ENCODE measurements around the gene KTN1. TPM values are rescaled to one million over a fixed set of nuclear protein-coding genes. Genes with fewer than 3 reads are reported as not detected.

The KTN1 gene
- total RNA-seq = 80.7 TPM

DNA sequence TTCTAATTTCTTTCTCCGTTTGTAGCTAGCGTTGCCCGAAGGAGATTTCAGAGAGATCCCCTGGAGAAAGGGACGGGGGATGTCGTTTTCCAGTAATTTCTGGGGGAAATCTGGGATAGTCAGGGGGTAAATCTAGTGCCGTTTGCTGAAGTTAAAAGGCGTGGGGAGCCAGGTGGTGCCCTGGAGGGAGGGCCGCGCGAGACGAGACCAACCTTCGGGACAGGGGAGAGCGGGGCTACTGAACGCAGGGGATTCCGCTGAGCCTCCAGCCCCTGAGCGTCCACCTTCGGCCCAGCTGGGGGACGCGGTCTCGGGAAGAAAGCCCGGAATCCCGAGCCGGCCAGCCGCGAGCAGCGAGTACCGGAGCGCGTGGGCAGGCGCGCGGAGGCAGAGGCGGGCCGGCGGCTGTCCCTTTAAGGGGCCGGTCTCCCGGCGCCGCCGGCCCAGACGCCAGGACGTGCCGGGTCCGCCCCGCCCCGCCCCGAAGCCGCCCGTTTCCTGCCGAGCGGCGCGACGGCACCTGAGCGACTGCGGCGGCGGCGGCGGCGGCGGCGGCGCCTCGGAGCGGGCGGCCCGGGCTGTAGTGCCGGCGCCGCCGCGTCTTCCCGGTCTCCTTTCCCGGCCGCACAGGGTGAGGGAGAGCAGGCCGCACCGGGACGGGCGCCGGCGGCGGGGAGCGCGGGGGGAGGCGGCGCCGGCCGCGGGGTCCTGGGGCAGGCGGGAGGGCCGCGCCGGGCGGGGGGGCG, at the start of gene KTN1:
TSS of gene KTN1 (plus strand) at position 484 of the 746 bp plus-strand sequence. CDS start 31,842 bp downstream, outside the sequence.
- peak; percentile 95 for ATAC-seq

DNA sequence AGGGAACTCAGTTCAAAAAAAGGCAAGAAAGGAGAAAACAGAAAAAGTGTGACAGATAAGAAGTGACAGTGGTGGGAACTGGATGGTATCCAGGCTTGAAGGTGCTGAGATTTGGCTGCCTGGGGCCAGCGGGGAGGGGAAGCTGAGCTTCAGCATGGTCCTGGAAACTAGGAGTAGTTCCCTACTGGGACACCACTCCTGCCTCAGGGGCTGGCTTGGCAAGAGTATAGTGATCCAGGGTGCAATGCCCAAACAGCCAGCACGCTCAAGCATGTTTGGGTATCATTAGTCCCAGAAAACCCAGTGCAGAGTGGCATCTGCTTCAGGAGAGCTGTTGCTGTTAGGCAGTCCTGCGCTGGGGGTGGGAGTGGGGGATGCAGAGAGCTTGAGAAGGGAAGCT, 49.5 kb upstream of the KTN1 start:
- ATAC-seq = no peak

DNA sequence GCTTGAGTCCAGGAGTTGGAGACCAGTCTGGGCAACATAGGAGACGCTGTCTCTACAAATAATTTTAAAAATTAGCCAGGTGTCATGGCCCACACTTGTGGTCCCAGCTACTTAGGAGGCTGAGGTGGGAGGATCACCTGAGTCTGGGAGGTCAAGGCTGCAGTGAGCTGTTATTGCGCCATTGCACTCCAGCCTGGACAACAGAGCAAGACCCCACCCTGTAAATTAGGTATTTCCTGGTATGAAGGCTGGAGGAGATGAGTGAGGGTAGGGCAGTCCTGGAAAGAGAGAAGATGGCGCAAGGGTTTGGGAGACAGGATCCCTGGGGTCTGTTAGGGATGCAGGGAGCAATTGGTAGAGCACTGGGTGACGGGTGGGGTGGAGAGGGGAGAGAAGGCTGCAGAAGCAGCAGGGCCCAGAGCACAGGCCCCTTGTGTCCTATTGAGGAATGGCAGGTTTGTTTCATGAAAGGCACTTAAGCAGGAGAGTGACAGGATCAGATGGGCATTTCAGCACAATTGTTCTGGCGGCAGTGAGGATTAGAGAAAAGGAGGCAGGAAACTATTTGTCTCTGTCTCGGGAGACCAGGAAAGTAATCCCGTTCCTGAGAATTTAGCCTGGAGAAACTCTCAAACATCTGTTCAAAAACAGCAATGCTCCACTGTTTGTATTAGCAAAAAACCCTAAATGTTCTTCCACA, 47.2 kb upstream of the KTN1 start:
- no peak for ATAC-seq

- ATAC-seq = peak; percentile 89
These were observed 46.0 kb upstream of the KTN1 start for GRCh38 chr14:55533960-55534359.

DNA sequence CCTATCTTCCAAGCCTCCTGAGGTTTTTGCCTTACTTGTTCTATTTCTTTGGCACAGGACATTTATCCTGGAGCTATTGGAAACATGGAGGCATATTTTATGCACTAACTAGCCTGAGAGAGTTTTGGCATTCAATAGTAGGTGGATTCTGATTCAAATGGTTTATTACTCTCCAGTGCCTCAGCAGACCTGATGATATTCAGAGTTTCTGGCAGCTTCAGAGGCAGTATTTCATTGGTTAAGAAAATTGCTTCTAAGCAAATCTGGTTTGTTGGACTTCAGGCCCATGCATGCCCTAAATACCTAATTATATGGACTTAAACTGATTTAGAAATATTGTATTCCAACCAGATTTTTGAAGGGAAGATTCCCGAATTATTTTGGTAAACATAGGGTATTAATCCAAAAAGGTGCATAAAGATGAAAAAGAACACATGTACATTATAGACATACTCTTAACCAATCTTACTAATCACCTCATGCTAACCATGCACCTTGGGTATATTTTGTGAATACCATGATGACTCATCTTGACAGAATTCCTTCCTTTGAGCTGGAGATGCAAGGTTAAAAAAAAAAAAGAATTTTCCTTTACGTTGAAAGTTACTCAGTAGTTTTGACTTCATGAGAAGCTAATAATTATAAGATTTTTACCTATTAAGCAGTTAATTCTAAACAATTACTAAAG, 44.3 kb upstream of the KTN1 start:
- ATAC-seq = peak; percentile 56

GRCh38 chr14:55536204-55536708, 43.8 kb upstream of the KTN1 start:
- peak; percentile 46 for ATAC-seq

DNA sequence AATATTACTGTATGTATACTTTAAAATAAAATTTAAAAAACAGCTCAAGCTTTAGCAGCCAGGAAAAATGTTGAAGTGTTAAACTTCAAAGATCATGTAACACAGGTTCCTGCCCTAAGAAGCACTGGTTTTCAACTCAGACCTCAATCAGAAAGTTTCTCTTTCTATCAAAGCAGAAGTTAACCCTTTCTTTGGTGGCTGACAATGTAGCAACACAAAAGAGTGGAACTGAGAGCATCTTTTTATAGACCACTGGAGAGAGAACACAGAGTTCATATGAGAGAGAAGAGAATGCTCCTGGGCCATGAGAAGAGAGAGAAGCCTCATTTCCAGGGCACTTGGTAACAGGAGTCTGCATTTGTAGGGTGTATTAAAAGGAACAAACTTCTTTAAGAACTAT, 42.2 kb upstream of the KTN1 start:
- ATAC-seq = no peak

- no peak for ATAC-seq
These were observed 40.0 kb upstream of the KTN1 start for GRCh38 chr14:55539975-55540374.

DNA sequence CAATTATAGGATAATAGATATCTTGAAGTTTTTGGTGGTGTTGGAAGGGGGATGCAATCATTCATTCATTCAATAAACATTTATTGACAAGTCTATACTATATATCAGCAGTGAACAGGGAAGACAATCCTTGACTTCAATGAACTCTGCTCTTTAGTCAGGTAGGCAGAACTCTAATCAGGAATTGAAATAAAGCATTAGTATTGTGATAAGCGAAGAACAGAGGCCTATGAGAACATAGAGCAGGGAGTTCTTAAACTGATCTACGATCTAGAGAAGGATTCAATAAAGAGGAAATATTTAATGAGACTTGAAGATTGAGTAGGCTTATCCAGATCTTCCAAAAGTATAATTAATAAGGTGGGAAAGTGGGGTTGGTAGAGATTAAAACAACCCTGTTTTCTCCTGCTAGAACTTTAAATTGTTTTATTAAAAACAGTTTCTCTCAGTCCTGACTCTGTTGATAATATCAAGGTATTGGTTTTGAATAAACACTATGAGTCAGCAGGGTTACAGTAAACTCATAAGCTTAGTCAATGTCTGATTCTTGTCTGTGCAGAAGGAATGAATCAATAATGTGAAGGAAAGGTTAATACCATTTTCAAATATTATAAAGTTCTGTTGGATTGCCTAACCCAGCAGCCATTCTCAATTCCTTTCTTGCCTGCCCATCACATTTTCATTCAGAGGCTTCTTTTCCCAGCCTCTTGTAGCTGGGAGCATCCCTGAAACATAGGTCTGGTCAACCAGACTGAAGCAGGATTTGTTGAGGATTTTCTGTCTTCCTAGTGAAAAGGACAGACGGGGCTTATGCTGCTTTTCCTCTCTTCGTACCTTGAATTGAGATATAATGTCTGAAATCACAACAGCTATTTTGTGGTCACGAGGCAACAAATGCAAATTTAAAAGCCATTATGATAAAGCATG, 38.9 kb upstream of the KTN1 start:
- ATAC-seq = no peak

GRCh38 chr14:55545779-55546178, 34.2 kb upstream of the KTN1 start:
- no peak for ATAC-seq

- no peak for ATAC-seq
These were observed 33.7 kb upstream of the KTN1 start for GRCh38 chr14:55546212-55546874.

DNA sequence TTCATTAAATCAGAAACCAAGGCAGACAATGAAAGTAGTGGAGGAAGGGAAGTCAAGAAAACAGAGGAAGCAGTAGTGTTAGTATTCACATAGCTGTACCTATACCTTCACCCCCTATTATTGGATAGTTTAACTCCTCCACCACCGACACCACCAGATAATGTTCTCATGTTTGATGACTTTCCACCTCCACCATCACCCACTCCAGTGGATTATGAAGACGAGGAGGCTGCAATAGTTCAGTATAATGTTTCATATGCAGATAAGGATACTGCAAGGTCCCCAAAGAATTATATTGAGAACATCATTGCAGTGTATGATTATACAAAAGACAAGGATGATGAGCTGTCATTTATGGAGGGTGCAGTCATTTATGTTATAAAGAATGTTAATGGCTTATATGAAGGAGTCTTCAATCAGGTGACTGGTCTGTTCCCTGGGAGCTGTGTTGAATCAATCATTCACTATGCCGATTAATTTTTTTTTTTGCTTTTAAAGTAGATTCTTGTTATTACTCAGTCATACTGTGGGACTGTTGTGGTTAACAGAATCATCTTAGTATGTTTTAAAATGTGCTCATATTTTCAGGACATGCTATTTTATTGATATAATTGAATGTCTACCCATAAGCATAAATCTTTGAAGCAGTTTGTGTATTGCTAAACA, 32.2 kb upstream of the KTN1 start:
- no peak for ATAC-seq

- peak; percentile 28 for ATAC-seq
These were observed 26.2 kb upstream of the KTN1 start for GRCh38 chr14:55553791-55554190.

- peak; percentile 68 for ATAC-seq
These were observed 22.9 kb upstream of the KTN1 start for GRCh38 chr14:55556929-55557623.

GRCh38 chr14:55562135-55562534, 17.9 kb upstream of the KTN1 start:
- ATAC-seq = no peak

DNA sequence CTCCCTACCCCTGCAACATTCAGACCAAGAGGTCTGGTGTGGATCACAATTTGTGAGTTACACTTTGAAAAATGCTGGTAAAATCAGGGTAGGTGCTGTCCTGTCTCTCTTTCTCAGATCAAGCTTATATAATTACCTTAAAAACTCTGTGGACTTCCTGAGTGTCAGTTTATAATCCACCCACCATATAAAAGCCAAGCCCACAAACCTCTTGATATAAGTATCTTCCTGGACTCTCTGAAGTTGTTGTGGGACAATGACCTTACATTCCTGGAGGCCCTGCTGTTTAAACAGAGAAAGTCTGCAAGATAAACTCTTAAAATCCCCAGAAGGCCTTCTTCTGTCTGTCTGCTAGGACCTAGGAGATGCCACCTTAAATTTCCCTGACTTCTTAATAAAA, 11.4 kb upstream of the KTN1 start:
- ATAC-seq = no peak

DNA sequence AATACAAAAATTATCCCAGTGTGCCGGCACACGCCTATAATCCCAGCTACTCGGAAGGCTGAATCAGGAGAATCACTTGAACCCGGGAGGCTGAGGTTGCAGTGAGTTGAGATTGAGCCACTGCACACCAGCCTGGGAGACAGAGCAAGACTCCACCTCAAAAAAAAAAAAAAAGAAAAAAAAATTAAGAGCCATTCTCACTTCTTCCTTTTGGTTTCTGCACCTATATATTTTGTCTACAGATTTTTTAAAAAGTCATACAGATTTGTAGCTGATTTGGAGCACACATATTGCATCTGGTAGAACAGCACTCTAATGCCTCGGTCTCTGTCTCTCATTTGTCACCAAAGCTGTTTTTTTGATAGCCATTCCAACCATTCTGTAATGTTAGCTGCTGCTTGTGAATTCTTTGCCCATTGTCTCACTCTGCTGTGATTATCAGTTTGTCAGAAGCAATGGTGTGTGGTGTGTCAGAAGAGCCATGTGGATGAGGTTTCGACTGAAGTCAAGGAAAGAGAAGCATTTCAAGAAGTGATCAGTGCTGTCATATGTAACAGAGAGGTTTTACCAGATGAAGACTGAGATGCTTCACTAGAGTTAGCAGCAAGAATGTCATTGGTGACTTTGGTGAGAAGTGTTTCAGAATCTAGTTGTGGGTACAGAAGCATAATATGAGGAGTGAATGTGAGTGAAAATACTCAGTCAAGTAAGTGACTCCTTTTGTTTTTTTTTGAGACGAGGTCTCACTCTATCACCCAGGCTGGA, 8.7 kb upstream of the KTN1 start:
- no peak for ATAC-seq

GRCh38 chr14:55572578-55572977, 7.4 kb upstream of the KTN1 start:
- ATAC-seq = no peak

GRCh38 chr14:55574988-55575387, 5.0 kb upstream of the KTN1 start:
- no peak for ATAC-seq

- no peak for ATAC-seq
These were observed 2.8 kb upstream of the KTN1 start for GRCh38 chr14:55577229-55577628.

Data from esophagus mucosa (tissue), 1 donor.